Esophagus muscularis mucosa (tissue), 3 donors: ENCODE measurements around the gene CD84.

Experiments
- POLR2A ChIP-seq: fragments of 450-650 bp; IDR thresholded peaks from one replicate; pipeline ENCODE4 v1.6.1; 2017; ENCODE audit warnings: antibody characterized with exemption, moderate library complexity, mild to moderate bottlenecking, low read depth
- TF ChIP-seq, protein P1 (sequence below), 3 experiments: fragments of 200-600 bp in 2 of 3; fragments of 450-650 bp in 1 of 3; sonication (generic) in 2 of 3; IDR thresholded peaks; one replicate each; pipeline ENCODE4 v1.5.1; 2017 to 2019; ENCODE audit warnings: antibody characterized with exemption in 3 of 3, mild to moderate bottlenecking in 2 of 3, moderate library complexity in 1 of 3

DNA sequence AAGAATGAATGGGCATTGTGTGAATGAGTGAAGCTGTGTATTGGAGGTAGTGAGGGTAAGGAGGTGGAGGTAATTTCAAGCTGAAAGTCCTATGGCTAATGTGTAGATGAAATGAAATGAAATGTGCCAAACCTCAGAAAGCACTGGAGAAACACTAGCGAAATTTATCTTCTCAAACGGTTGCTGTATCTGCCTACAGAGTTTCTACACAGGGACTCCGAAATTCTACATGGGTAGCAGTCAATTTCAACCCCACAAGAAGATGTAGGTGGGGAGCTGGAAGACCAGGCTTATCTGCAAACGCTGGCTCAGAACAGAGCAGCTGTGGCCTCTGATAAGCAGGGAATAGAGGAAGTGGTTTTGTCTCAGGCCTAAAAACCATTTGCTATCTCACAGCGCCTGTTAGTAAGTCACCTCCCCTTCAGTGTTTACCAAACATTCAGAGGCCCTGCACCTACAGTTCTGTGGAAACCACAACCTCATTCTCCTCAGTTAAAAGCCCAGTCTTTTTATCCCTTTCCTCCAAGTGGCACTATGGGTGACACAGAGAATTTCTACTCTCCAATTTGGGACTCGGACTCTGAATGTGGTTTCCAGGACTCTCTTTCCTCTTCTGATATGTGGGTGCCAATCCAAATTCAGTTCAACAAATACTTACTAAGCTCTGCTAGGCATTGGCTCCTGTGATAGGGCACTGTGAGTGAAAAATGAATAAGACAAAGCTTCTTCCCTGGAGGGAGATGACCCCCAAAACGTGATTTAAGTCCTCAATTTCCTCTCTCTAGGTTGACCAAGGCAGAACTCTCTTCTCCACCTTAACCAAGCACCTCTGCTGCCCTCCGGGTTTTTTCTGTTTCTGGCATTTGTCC, 39.1 kb downstream of the CD84 start:
- TF ChIP-seq, protein P1, sequence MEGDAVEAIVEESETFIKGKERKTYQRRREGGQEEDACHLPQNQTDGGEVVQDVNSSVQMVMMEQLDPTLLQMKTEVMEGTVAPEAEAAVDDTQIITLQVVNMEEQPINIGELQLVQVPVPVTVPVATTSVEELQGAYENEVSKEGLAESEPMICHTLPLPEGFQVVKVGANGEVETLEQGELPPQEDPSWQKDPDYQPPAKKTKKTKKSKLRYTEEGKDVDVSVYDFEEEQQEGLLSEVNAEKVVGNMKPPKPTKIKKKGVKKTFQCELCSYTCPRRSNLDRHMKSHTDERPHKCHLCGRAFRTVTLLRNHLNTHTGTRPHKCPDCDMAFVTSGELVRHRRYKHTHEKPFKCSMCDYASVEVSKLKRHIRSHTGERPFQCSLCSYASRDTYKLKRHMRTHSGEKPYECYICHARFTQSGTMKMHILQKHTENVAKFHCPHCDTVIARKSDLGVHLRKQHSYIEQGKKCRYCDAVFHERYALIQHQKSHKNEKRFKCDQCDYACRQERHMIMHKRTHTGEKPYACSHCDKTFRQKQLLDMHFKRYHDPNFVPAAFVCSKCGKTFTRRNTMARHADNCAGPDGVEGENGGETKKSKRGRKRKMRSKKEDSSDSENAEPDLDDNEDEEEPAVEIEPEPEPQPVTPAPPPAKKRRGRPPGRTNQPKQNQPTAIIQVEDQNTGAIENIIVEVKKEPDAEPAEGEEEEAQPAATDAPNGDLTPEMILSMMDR (IDR thresholded peaks at IDR 0.05), result no peak
- no peak for TF ChIP-seq POLR2A
